Parathyroid adenoma (tissue), 2 donors: ENCODE measurements around the gene ZNF689.
A peak's percentile ranks its signal among the peaks of the same experiment; 100 is the strongest.

Source experiments
- H2AFZ ChIP-seq: fragments of 300-600 bp; sonication (generic); one replicate; pipeline ENCODE4 v1.7.0; 2017; ENCODE audit warnings: antibody characterized with exemption, mild to moderate bottlenecking
- H3K27ac ChIP-seq: fragments of 300-600 bp; sonication (generic); one replicate; pipeline ENCODE4 v1.7.0; 2017
- H3K27me3 ChIP-seq: fragments of 300-600 bp; sonication (generic); one replicate; pipeline ENCODE4 v1.7.0; 2017; ENCODE audit warnings: low read length; ENCODE audit not compliant: control insufficient read depth, insufficient read depth
- H3K36me3 ChIP-seq: fragments of 300-600 bp; sonication (generic); one replicate; pipeline ENCODE4 v1.7.0; 2017; ENCODE audit warnings: low read length; ENCODE audit not compliant: control insufficient read depth, insufficient read depth
- H3K4me1 ChIP-seq: fragments of 300-600 bp; sonication (generic); one replicate; pipeline ENCODE4 v1.7.0; 2017; ENCODE audit warnings: control low read depth
- H3K4me2 ChIP-seq: fragments of 300-600 bp; sonication (generic); one replicate; pipeline ENCODE4 v1.7.0; 2017; ENCODE audit warnings: low read length
- H3K4me3 ChIP-seq: fragments of 300-600 bp; sonication (generic); one replicate; pipeline ENCODE4 v1.7.0; 2017; ENCODE audit warnings: low read depth, low read length
- H3K79me2 ChIP-seq: fragments of 300-600 bp; sonication (generic); one replicate; pipeline ENCODE4 v1.7.0; 2017; ENCODE audit warnings: control low read depth
- H3K9ac ChIP-seq: fragments of 300-600 bp; sonication (generic); one replicate; pipeline ENCODE4 v1.7.0; 2017; ENCODE audit warnings: mild to moderate bottlenecking
- H3K9me3 ChIP-seq: fragments of 300-600 bp; sonication (generic); one replicate; pipeline ENCODE4 v1.7.0; 2017; ENCODE audit warnings: low read length; ENCODE audit not compliant: control insufficient read depth
- CTCF ChIP-seq: fragments of 300-600 bp; sonication (generic); IDR thresholded peaks from one replicate; pipeline ENCODE4 v1.7.0; 2017; ENCODE audit warnings: antibody characterized with exemption, mild to moderate bottlenecking
- donor health status: primary hyperparathyroidism.

The ZNF689 gene

GRCh38 chr16:30581457-30581856, 28.7 kb downstream of the ZNF689 start:
- H3K79me2 ChIP-seq = peaks cover 11% of the 10 kb centered on the region
- no peak overlapping the region for H2AFZ ChIP-seq
- H3K36me3 ChIP-seq = no peaks in the 10 kb centered on the region
- no peak overlapping the region for H3K27ac ChIP-seq
- H3K4me1 ChIP-seq = peaks cover 2% of the 10 kb centered on the region
- H3K4me3 ChIP-seq = no peak overlapping the region
- no peaks in the 10 kb centered on the region for H3K9me3 ChIP-seq
- H3K4me2 ChIP-seq = no peak overlapping the region
- H3K27me3 ChIP-seq = no peaks in the 10 kb centered on the region
- no peak overlapping the region for H3K9ac ChIP-seq
- no peak for TF ChIP-seq CTCF

- no peaks in the 10 kb centered on the region for H3K9me3 ChIP-seq
- no peak overlapping the region for H3K9ac ChIP-seq
- H2AFZ ChIP-seq = no peak overlapping the region
- no peaks in the 10 kb centered on the region for H3K36me3 ChIP-seq
- no peak overlapping the region for H3K27ac ChIP-seq
- TF ChIP-seq CTCF = no peak
- H3K27me3 ChIP-seq = no peaks in the 10 kb centered on the region
- H3K79me2 ChIP-seq = no peaks in the 10 kb centered on the region
- H3K4me2 ChIP-seq = no peak overlapping the region
- H3K4me3 ChIP-seq = no peak overlapping the region
- H3K4me1 ChIP-seq = peaks cover 12% of the 10 kb centered on the region
Measured at GRCh38 chr16:30574678-30575077, 35.5 kb downstream of the ZNF689 start.

GRCh38 chr16:30571445-30572322, 38.5 kb downstream of the ZNF689 start, which contains the start of gene ZNF688:
ZNF688 (minus strand) TSS chr16:30571714; CDS start chr16:30571629, 85 bp downstream.
- Histone ChIP-seq H2AFZ (peak within 1 kb of the TSS; percentile 100), H3K9ac (peak within 1 kb of the TSS; percentile 99), H3K4me3 (peak within 1 kb of the TSS; percentile 81), H3K79me2 (no peaks in the 10 kb centered on the region), H3K4me1 (peaks cover 12% of the 10 kb centered on the region), H3K36me3 (no peaks in the 10 kb centered on the region), H3K27ac (peak within 1 kb of the TSS; percentile 99), H3K9me3 (no peaks in the 10 kb centered on the region), H3K27me3 (no peaks in the 10 kb centered on the region), H3K4me2 (peak within 1 kb of the TSS; percentile 99)
- no peak for TF ChIP-seq CTCF

GRCh38 chr16:30570636-30571444, 39.3 kb downstream of the ZNF689 start:
- Histone ChIP-seq H3K27ac (peak overlapping the region; percentile 99), H3K4me3 (peak overlapping the region; percentile 81), H3K9ac (peak overlapping the region; percentile 99), H3K4me2 (peak overlapping the region; percentile 99), H3K4me1 (peaks cover 12% of the 10 kb centered on the region), H3K27me3 (no peaks in the 10 kb centered on the region), H3K36me3 (no peaks in the 10 kb centered on the region), H3K9me3 (no peaks in the 10 kb centered on the region), H2AFZ (peak overlapping the region; percentile 100), H3K79me2 (no peaks in the 10 kb centered on the region)
- no peak for TF ChIP-seq CTCF
